Melanocyte of skin (primary cell): ENCODE results near the gene FAM167B. TPM values are rescaled to one million over a fixed set of nuclear protein-coding genes. Genes with fewer than 3 reads are reported as not detected.

Source experiments
- small RNA-seq, 2 donors: library from RNA; depleted of rRNA; stranded (forward); fragments of <200 nt; gene quantifications; one replicate each; pipeline ENCODE3, GENCODE V24; 2012
- total RNA-seq, 2 donors: library from RNA; depleted of rRNA; stranded (reverse); fragments of >200 nt; gene quantifications; 2 replicates each; pipeline ENCODE4 v1.2.3, GENCODE V29; 2012

FAM167B gene
- 10 to 100 TPM; 11.7 to 30.3 TPM for total RNA-seq

GRCh38 chr1:32246888-32247273, at the start of gene FAM167B:
FAM167B (plus strand) TSS chr1:32247222; CDS start chr1:32247422, 200 bp downstream.

GRCh38 chr1:32200226-32201010, 46.6 kb upstream of the FAM167B start, which contains the start of gene CCDC28B:
CCDC28B (plus strand) TSS chr1:32200595; CDS start chr1:32201936, 1,341 bp downstream.

DNA sequence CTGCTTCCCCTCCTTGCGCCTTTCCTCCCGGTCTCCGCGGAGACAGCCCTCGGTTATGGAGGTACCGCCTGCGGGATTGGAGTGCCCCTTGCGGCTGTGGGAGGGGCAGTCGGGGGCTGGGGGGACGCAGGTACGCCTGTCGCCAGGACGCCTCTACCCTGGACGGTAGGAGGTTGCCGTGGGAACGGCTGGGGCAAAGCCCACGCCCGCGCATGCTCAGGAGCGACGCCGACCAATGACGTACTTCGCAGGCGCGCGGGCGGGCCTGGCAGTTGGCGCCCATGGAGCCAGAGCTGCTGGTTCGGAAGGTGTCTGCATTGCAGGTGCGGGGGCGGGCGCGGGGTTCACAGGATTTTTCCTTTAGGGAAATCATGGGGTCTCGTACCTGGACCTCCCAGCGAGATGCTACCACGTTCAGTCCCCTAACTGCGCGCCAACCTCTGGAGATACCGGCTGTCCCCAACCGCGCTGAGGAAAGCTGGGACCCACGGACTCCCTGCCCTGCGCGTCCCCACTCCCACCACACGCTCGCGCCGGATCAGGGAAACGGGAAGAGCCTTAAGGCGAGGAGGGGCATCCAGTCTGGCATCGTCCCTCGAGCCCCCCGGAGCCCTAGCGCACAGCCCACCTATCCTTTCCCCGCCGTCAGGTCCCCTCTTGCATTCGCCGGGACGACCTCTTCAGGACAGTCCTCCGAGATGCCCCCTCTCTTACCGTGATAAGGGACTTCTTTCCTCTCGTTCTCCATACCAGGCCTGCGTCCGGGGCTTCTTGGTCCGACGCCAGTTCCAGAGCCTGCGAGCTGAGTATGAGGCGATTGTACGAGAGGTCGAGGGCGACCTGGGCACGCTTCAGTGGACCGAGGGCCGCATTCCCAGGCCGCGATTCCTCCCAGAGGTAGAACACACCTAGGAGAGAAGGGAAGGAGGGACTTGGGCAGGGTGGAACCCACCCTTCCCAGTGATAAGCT, 41.3 kb upstream of the FAM167B start, which contains the start of gene IQCC:
IQCC (plus strand) TSS at position 271 of the 970 bp plus-strand sequence; CDS start at position 282, 11 bp downstream.

GRCh38 chr1:32208891-32209328, 38.1 kb upstream of the FAM167B start, which contains the start of gene DCDC2B:
DCDC2B (plus strand) TSS chr1:32209089; CDS start chr1:32209094, 5 bp downstream.

GRCh38 chr1:32221980-32222755, 24.9 kb upstream of the FAM167B start, which contains the start of the genes EIF3I and TMEM234:
EIF3I (plus strand) TSS chr1:32222407; CDS start chr1:32222442, 35 bp downstream.
TMEM234 (minus strand) TSS chr1:32222353; CDS start chr1:32222322, 31 bp downstream.

DNA sequence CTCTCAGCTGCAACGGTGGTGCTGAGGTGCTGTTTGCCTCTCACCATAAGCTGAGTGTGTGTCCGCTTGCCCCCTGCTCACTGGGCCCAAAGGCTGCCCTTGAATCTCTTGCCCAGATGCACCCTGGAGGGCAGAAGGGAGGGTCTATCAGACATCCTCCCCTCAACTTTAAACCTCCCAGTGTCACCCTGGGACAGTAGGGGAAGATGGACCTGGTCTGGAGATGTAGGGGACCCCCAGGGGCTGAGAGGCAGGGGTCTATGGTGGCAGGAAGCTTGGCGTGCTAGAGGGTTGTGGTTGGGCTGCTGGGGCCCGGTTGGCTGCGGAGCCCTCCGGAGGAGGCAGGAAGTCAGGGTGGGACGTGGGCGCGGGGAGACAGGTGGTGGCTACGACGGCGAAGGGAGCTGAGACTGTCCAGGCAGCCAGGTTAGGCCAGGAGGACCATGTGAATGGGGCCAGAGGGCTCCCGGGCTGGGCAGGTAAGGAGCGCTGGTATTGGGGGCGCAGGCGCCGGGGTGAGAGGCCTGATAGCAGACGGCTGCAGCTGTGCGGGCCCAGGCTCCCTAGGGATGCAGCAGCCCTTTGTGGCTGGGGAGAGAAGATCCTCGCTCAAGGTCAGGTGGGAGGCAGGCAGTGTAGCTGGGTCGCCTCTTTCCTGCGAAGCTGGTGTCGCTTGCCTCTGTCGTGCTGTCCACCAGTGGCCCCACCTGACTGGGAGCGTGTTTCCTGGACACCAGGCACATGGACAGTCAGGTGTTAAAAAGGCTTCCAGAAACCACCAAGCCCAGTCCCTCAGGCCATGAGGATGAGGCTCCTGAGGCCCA, 4.1 kb downstream of the FAM167B start, which contains the start of gene LCK:
LCK (plus strand) TSS at position 373 of the 824 bp plus-strand sequence. CDS start 23,065 bp downstream, outside the sequence.

GRCh38 chr1:32291708-32292538, 44.9 kb downstream of the FAM167B start, which contains the start of gene HDAC1:
HDAC1 (plus strand) TSS chr1:32292083; CDS start chr1:32292170, 87 bp downstream.

Small RNAs within 50 kb of the gene (small RNA-seq; reads per million reads assigned to genes)
- 0 reads per million in 2 donors for gene RF00017
- 0 reads per million in 2 donors for gene RF00019

Other genes starting within 250 kb of the FAM167B start
- 10 to 100 TPM; 29.9 to 52.9 TPM for gene KHDRBS1, start 233.4 kb upstream of the FAM167B start, total RNA-seq
- 1 to 10 TPM; 4.5 to 5.3 TPM for gene TMEM39B, start 174.3 kb upstream of the FAM167B start, total RNA-seq
- gene KPNA6, start 139.2 kb upstream of the FAM167B start, total RNA-seq: 10 to 100 TPM; 46.1 to 61.3 TPM
- gene TXLNA, start 67.5 kb upstream of the FAM167B start, total RNA-seq: 10 to 100 TPM; 90.9 to 94.6 TPM
- 10 to 100 TPM; 11.4 to 13.7 TPM for gene CCDC28B, start 46.6 kb upstream of the FAM167B start, total RNA-seq
- 1 to 10 TPM; 1.4 to 1.7 TPM for gene IQCC, start 41.6 kb upstream of the FAM167B start, total RNA-seq
- gene DCDC2B, start 38.1 kb upstream of the FAM167B start, total RNA-seq: not detected
- 10 to 100 TPM; 13.7 to 18.2 TPM for gene TMEM234, start 24.9 kb upstream of the FAM167B start, total RNA-seq
- 100 to 1,000 TPM; 204 to 323 TPM for gene EIF3I, start 24.8 kb upstream of the FAM167B start, total RNA-seq
- not detected for gene LCK, start 4.0 kb downstream of the FAM167B start, total RNA-seq
- 100 to 1,000 TPM in 1 of 2 donors, 10 to 100 TPM in 1; 61.3 to 104 TPM for gene HDAC1, start 44.9 kb downstream of the FAM167B start, total RNA-seq
- 100 to 1,000 TPM in 1 of 2 donors, 10 to 100 TPM in 1; 68.5 to 149 TPM for gene MARCKSL1, start 89.0 kb downstream of the FAM167B start, total RNA-seq
- 1 to 10 TPM; 1.4 to 1.7 TPM for gene FAM229A, start 115.3 kb downstream of the FAM167B start, total RNA-seq
- gene TSSK3, start 115.3 kb downstream of the FAM167B start, total RNA-seq: 1 to 10 TPM in 1 of 2 donors, under 1 TPM in 1; 0.34 to 1.3 TPM
- gene BSDC1, start 147.2 kb downstream of the FAM167B start, total RNA-seq: 10 to 100 TPM; 52.0 to 70.2 TPM
- gene ZBTB8B, start 217.8 kb downstream of the FAM167B start, total RNA-seq: under 1 TPM in 1 of 2 donors, not detected in 1; under 0.01 TPM